ENCODE measurements around the gene SEMA3F.
"Not testable (repeated sequence)": the region's sequence is repeated elsewhere in the genome, so short reads cannot be mapped to it uniquely, and the experiment has no call there.

SEMA3F gene

DNA sequence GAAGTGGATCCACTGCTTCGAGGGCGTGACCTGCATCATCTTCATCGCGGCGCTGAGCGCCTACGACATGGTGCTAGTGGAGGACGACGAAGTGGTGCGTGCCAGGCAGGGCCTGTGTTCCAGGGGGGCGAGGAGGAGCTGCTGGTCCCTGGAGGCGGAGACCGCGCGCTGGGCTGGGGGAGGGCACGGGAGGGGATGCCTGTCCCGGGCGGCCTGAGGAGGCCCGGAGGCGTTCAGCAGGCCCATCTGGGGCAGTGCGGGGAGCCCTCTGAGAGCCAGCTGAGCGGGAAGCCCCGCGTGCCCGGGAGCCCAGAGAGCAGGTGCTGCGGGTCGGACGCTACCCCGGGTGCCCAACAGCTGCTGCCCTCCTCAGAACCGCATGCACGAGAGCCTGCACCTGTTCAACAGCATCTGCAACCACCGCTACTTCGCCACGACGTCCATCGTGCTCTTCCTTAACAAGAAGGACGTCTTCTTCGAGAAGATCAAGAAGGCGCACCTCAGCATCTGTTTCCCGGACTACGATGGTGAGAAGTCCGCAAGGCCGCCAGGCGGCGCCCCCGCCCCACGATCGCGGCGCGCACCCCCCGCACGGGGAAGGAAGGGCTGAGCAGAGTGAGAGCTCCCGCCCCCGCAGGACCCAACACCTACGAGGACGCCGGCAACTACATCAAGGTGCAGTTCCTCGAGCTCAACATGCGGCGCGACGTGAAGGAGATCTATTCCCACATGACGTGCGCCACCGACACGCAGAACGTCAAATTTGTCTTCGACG, 39.2 kb downstream of the SEMA3F start:
- peak; percentile 74 for DNase-seq

DNA sequence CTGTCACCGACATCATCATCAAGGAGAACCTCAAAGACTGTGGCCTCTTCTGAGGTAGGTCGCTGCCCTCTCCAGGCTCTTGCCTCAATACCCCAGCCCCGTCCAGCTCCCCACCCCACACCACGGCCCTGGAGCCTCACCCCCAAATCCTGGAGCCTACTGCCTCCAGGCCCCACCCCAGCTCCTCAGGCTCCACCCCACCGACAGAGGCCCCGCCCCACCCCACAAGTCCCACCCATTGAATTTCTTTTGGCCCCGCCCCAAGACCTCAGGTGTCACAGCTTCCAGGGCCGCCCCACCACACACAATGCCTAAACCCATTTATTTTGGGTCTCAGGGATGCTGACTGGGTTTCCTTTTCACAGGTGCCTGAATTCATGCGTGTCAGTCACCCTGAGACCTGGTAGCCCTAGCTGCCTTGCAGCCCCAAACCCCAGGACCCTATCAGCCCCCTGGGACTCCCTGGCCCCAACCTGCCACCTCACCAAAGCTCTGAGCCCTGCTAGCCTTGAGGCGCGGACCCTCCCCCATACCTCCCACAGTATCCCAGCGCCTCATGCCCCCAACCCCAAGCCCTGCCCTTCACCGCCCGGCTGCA, 39.9 kb downstream of the SEMA3F start:
- no peak for DNase-seq

GRCh38 chr3:50195501-50196252, 40.6 kb downstream of the SEMA3F start:
- DNase-seq = no peak

DNA sequence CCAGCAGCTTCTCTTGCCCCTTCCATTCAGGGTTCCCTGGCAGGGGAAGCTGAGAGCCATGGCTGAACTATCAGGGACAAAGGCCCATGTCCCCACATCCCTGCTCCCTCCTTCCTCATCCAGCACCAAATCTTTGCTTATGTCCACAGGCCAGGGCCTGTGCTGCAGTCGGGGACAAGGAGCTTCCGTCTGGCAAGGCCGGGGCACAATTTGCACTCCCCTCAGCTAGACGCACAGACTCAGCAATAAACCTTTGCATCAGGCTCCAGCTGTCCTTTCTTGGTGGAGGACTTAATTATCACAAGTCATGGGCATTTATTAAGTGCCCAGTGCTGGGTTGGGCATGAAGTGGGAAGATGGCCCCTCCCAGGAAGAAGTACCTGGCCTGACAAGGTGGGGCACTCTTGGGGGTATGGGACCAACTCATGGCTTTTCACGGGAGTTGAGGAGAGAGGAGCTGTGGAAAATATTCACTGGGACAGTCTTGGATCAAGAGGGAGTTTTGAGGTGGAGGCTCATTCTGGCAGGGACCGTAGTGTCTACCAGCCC, 41.2 kb downstream of the SEMA3F start:
- no peak for DNase-seq

DNA sequence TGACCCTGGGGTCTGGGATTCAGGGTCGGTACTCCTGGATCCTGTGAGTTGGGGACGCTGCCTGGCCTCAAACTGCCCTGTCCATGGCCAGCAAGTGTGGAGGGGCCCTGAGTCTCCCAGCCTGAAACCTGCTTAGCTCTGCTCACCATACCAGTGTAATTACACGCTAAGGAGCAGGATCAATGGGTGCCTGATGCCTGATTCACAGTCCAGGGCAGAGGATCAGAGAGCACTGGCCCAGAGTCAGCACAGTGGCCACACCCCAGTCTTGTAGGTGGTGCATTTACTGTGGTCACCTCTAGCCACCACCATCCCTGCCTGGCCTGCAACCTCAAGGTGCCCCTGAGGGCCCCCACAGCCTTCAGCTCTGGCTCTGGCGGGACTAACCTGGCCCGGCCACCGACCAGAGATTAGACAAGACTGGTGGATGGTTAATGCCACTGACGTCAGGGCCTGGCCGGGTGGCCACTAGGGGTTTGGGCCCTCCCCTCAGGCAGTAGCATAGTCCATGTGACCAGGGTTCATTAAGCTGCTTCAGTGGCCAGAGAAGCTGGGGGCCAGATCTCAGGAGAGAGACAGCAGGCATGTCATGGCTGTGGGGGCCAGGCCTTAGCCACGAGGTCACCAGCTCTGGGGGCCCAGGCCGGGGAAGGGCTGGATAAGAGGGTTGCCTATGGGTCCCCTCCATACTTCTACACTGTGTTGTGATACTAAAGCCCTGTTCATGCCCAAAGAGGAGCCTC, 46.6 kb downstream of the SEMA3F start:
- no peak for DNase-seq

DNA sequence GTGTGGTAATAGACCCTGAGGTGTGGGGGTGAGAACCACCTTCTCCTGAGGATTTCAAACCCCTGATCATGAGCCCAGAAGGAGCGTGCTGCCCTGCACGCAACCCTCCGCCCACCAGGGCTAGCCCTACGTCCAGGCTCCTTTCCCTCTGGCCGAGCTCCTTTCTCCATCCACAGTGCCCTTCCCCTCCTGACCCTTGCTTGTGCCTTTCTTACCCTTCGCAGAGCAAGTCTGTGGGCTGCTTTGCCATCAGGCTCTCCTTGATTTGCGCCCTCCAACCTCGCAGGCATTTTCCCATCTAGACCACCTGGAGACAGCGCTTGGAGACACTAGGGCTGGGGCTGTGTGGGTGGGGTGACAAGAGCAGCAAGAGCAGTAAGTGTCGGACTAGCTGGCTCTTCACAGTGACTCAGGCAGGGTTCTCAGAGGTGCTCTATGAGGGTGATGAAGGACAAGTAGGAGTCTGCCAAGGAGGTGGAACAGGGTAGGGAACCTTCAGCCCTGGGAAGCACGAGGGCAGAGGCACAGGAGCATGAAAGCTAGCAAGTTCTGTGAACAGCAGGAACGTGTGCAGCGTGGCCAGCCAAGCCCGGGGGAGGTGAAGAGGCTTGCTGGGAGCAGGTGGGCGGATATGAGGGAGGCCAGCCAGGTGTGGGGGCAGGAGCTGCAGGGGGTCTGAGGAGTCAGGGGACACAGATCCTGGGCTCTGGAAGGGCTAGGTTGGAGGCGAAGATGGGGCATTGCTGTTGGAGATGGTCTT, 47.4 kb downstream of the SEMA3F start:
- no peak for DNase-seq

DNA sequence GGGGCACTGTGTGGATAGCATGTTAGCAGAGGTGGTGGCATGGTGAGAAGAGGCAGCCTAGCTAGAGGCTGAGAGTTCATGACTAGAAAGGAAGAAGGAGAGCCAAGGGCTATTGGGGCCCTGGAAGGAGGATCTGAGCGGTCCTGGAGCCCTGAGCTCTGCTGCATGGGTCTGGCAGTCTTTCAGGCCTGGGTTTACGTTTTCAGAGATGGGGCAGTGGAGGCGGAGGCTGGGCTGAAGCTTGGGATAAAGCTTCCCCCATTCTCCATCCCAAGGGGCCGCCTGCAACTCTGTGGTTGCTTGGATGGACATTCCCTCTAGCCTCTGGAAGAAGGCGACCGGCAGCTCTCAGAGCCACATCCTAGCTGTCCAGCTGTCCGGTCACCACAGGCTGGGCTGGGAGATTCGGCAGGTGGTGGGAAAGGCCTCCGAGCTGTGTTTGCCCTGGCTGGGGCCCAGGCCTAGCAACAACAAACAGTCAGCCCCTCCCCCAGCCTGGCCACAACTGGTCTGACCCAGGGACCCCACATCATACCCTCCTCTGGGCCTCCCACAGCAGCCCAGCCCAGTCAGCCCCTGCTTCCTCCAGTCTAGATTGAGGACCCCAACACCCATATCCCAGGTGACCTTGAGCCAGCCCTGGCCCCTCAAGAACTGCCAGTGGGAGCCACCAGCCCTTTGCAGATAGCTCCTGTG, 48.1 kb downstream of the SEMA3F start:
- DNase-seq = no peak

GRCh38 chr3:50203809-50204803, 49.0 kb downstream of the SEMA3F start:
- DNase-seq = no peak

- DNase-seq = no peak
These were observed 49.8 kb downstream of the SEMA3F start, which contains the start of gene SLC38A3 for GRCh38 chr3:50204804-50205412. Gene SLC38A3 (plus strand): TSS chr3:50205271. CDS start chr3:50214200, 8,929 bp downstream.

DNA sequence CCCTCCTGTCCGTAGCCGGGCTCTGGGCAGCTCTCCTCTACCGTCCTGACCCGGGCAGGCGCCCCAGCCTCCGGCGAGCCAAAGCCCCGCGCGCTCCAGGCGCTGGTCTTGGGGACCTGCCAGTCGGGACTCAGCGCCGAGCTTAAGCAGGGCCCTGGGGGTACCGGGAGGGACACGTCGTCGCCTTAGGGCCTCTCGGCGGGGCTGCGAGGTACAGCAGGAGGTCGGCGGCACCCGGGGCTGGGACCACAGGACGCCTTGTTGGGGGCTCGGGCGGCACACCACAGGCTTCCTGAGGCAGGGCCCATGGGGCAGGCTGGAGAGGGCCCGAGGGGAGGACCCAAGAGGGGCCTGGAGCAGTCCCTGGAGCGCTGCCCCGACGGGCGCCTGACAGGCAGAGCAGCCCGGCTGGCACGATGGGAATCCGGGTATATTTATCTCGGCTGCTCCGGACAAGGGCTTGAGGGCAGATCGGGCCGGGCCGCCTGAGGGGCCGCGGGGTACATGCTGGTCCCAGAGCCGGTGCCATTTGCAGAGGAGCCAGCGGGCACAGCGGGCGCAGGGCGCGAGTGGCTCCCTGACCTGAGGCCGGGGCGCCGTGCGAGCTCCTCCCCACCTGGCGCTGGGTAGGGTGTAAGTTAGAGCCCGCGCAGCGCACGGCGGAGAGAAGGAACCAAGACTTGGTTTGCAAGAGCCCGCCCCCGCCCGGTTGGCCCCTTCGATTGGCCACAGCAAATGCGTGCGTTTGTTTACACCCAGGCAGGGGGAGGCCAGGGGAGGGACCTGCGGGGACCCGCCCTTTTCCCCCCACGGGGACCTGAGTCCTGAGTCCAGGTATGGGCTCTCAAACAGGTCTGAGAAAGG, 50.5 kb downstream of the SEMA3F start:
- no peak for DNase-seq

DNA sequence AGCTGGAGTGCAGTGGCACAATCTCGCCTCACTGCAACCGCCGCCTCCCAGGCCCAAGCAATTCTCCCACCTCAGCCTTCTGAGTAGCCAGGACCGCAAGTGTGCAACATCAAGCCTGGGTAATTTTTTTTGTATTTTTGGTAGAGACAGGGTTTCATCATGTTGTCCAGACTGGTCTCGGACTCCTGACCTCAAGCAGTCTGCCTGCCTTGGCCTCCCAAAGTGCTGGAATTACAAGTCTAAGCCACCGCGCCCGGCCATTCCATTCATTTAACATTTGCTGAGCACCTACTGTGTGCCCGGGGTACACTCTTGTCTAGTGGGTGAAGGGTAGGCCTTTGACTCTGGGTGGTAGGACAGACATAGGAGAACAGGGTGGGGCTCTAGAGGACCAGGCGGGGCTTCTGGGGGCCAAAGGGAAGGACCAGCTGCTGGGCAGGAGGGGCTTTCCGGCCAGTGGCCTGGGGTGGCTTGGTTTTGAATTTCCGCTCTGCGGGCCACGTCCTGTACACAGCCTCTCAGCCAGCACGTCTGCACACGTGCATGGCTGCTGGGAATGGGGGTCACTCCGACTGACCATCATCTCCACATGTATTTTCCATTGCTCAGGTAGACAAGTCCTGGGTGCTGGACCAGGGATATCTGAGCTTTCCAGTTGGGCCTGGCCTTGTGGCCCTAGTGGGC, 52.4 kb downstream of the SEMA3F start:
- DNase-seq = no peak

- DNase-seq = no peak
These were observed 53.7 kb downstream of the SEMA3F start for GRCh38 chr3:50208677-50209344.

DNA sequence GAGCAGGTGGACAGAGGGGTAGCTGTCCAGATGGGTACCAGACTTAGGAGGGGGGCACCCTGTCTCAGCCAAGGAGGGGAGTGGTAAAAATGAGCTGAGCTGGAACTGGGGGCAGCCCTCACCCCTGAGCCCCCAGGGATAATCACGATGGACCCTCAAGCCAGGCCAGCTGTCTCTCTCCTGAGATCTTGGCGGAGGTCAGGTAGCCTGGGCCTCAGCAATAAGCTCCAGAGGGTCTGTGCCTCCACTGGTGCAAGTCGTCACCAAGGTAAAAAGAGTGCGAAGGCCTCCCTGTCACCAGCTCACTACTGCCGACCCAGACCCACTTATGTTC, 55.0 kb downstream of the SEMA3F start:
- no peak for DNase-seq

DNA sequence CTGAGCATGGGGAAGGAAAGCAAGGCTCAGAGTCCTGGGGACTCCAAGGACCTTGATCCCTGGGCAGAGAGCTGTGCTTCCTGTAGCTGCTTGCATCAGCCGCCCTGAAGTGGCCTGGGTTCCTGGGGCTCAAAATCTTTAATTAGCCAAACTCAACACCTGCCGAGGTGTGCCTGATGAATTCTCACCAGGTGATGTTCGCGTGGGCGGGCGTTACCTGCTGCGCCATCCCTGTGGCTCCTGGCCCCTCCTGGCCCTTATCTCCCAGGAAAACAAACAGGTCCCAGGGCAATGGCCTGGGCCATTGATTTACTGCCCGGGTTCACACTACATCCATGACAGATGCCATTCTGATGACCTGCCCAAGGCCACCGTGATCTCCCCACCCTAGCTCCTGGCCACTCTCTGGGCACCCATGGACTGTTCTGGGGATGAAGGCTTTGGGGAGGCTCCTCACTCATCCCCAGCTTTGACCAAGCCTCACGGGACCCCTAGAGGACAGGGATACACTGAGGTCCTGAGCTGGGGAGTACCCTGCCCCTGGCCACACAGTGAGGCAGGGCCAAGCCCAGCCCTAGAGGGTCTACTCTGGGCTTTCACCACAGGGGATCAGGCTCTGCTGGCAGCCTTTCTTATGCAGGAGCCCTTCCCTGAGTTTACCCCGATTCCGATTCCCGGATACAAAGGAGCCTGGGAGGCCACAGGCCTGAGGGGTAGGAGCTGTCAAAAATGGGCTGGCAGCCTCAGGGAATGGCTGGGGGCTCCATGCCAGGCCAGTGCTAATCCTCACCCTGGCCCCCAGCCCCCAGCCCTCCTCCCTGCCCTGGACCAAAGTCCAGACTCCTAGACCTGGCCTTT, 55.6 kb downstream of the SEMA3F start:
- no peak for DNase-seq

DNA sequence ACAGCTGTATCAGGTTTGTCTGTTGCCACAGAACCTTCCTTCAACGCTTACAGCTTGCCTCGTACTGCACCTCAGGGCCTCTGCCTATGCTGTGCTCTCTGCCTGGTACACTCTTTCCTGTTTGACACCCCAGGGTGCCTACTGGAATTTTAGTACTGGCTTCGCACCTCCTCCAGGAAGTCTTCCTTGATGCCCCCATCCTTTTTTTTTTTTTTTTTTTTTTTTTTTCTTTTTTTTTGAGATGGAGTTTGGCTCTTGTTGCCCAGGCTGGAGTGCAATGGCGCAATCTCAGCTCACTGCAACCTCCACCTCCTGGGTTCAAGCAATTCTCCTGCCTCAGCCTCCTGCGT, 56.2 kb downstream of the SEMA3F start:
- not testable (repeated sequence) for DNase-seq

- no peak for DNase-seq
These were observed 56.8 kb downstream of the SEMA3F start for GRCh38 chr3:50211930-50212329.

DNA sequence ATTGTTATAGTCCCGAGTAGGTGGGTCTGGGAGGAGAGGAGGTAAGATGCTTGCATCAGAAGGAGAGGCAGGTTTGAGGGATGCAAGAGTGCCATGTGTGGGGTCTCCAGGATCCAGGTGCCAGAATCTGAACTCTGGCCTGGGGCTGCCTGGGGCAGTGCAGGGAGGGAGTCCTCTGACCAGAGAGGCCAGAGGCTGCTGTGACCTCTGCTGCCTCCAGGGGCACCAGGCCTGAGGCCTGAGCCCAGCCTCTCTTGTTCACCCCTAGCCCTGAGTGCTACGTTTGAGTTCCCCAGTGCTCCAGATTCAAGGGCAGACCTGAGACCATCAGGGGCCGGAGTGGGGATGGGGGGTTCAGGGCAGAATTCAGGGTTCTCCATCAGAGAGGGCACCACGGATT, 57.4 kb downstream of the SEMA3F start:
- DNase-seq = no peak
